SK-N-SH (cell line): ENCODE data around the gene TRAF4. TPM values are rescaled to one million over a fixed set of nuclear protein-coding genes. Genes with fewer than 3 reads are reported as not detected.

ENCODE experiments used
- CTCF ChIA-PET: fragments of 300-600, 350-600 bp; formaldehyde crosslinking; extraction: SDS; loops from one replicate; lab custom pipeline; 2021; lab: Yijun Ruan, JAX
- POLR2A ChIA-PET: fragments of 350-600 bp; sonication (Branson Sonifier 250); formaldehyde crosslinking; extraction: SDS; loops from one replicate; lab custom pipeline; 2020; ENCODE audit warnings: antibody characterized with exemption, inconsistent platforms; lab: Yijun Ruan, JAX
- DNase-seq: peaks from one replicate; pipeline ENCODE4 v3.0.0; 2012
- H2AFZ ChIP-seq: fragments of 200-600 bp; sonication (generic); 2 replicates; pipeline ENCODE4 v1.8.1; 2016; ENCODE audit warnings: antibody characterized with exemption, mild to moderate bottlenecking, low read depth
- H3F3A ChIP-seq: fragments of 200-600 bp; sonication (generic); replicated peaks from 2 replicates; pipeline ENCODE3; 2016; ENCODE audit warnings: antibody characterized with exemption, mild to moderate bottlenecking; ENCODE audit not compliant: insufficient read depth
- H3K27ac ChIP-seq, 2 experiments: fragments of 200-500 bp in 1 of 2; fragments of 200-600 bp in 1 of 2; sonication (Bioruptor generic) in 1 of 2; sonication (generic), shearing (Covaris generic) in 1 of 2; 2 replicates each; pipeline versions ENCODE4 v1.5.1 to v1.6.1; 2014 to 2016; ENCODE audit warnings: low read depth in 2 of 2, inconsistent platforms in 1 of 2, low read length in 1 of 2, mild to moderate bottlenecking in 1 of 2, mixed read lengths in 1 of 2
- H3K27me3 ChIP-seq: fragments of 200-600 bp; sonication (generic), shearing (Covaris generic); 2 replicates; pipeline ENCODE4 v1.6.1; 2016; ENCODE audit warnings: mixed run types; ENCODE audit not compliant: insufficient read depth
- H3K36me3 ChIP-seq, 2 experiments: fragments of 200-500 bp in 1 of 2; fragments of 200-600 bp in 1 of 2; sonication (Bioruptor generic) in 1 of 2; sonication (generic) in 1 of 2; replicated peaks in 1 of 2; 2 replicates each; pipeline versions ENCODE3 to v1.5.1; 2014 to 2016; ENCODE audit warnings: low read length in 1 of 2, mild to moderate bottlenecking in 1 of 2; ENCODE audit not compliant: insufficient read depth in 2 of 2, control insufficient read depth in 1 of 2
- H3K4me1 ChIP-seq, 2 experiments: fragments of 200-500 bp in 1 of 2; fragments of 200-600 bp in 1 of 2; sonication (Bioruptor generic) in 1 of 2; sonication (generic), shearing (Covaris generic) in 1 of 2; 2 replicates each; pipeline versions ENCODE4 v1.5.1 to v1.6.1; 2014 to 2016; ENCODE audit warnings: low read depth in 1 of 2, low read length in 1 of 2, mixed run types in 1 of 2; ENCODE audit not compliant: insufficient read depth in 2 of 2, control insufficient read depth in 1 of 2
- H3K4me2 ChIP-seq: fragments of 200-600 bp; sonication (generic), shearing (Covaris generic); 2 replicates; pipeline ENCODE4 v1.6.1; 2017; ENCODE audit warnings: mixed run types
- H3K4me3 ChIP-seq, 2 experiments: fragments of 200-500 bp in 1 of 2; fragments of 200-600 bp in 1 of 2; sonication (Bioruptor generic) in 1 of 2; sonication (generic), shearing (Covaris generic) in 1 of 2; 2 replicates each; pipeline versions ENCODE4 v1.5.1 to v1.8.1; 2014 to 2016; ENCODE audit warnings: low read depth in 2 of 2, inconsistent platforms in 1 of 2, low read length in 1 of 2, mild to moderate bottlenecking in 1 of 2, mixed read lengths in 1 of 2, moderate library complexity in 1 of 2
- H3K79me2 ChIP-seq: fragments of 200-600 bp; sonication (generic); 2 replicates; pipeline ENCODE4 v1.8.1; 2017; ENCODE audit warnings: mild to moderate bottlenecking; ENCODE audit not compliant: insufficient read depth
- H3K9ac ChIP-seq: fragments of 200-600 bp; sonication (generic); 2 replicates; pipeline ENCODE4 v1.6.1; 2017; ENCODE audit warnings: mixed run types
- H3K9me2 ChIP-seq: fragments of 200-600 bp; sonication (generic); 2 replicates; pipeline ENCODE4 v1.6.1; 2017; ENCODE audit warnings: mixed run types
- H3K9me3 ChIP-seq: fragments of 200-600 bp; sonication (generic); 2 replicates; pipeline ENCODE4 v1.6.1; 2017; ENCODE audit warnings: mixed run types, mild to moderate bottlenecking, moderate library complexity
- H4K20me1 ChIP-seq: fragments of 200-600 bp; sonication (generic); 2 replicates; pipeline ENCODE4 v1.6.1; 2017; ENCODE audit warnings: mild to moderate bottlenecking, mixed run types; ENCODE audit not compliant: insufficient read depth
- CHD2 ChIP-seq: fragments of 150-350 bp; IDR thresholded peaks from 2 replicates; pipeline ENCODE4 v1.6.1; 2018; ENCODE audit warnings: low read length; ENCODE audit not compliant: partially characterized antibody
- CTCF ChIP-seq: fragments of 200-600 bp; sonication (generic); IDR thresholded peaks from 2 replicates; pipeline ENCODE4 v1.6.1; 2017; ENCODE audit warnings: antibody characterized with exemption, mild to moderate bottlenecking, moderate library complexity
- ELF1 ChIP-seq: IDR thresholded peaks from 2 replicates; pipeline ENCODE4 v1.4.0; 2012
- EZH2phosphoT487 ChIP-seq: fragments of 200-600 bp; sonication (generic); IDR thresholded peaks from 2 replicates; pipeline ENCODE4 v1.6.1; 2017; ENCODE audit warnings: low read depth, mixed run types, mild to moderate bottlenecking, antibody characterized with exemption, moderate library complexity, borderline replicate concordance
- GATA2 ChIP-seq: sonication (generic); formaldehyde crosslinking; IDR thresholded peaks from 2 replicates; pipeline ENCODE4 v1.5.0; 2020; ENCODE audit warnings: mild to moderate bottlenecking, missing genetic modification reagents
- MAX ChIP-seq: IDR thresholded peaks from 2 replicates; pipeline ENCODE4 v1.4.0; 2012; ENCODE audit warnings: low read depth
- REST ChIP-seq: IDR thresholded peaks from 2 replicates; pipeline ENCODE4 v1.6.1; 2012; ENCODE audit warnings: mild to moderate bottlenecking, low read depth, low read length, moderate library complexity
- RXRA ChIP-seq: IDR thresholded peaks from 2 replicates; pipeline ENCODE4 v1.4.0; 2012; ENCODE audit warnings: low read depth, mild to moderate bottlenecking, borderline replicate concordance
- SMC3 ChIP-seq: IDR thresholded peaks from 2 replicates; pipeline ENCODE4 v1.6.1; 2012; ENCODE audit warnings: low read depth, low read length, improper control_type of control experiment
- TCF12 ChIP-seq: IDR thresholded peaks from 2 replicates; pipeline ENCODE4 v1.4.0; 2012
- USF1 ChIP-seq: IDR thresholded peaks from 2 replicates; pipeline ENCODE4 v1.4.0; 2012; ENCODE audit warnings: low read depth, borderline replicate concordance
- USF2 ChIP-seq: fragments of 150-350 bp; IDR thresholded peaks from 2 replicates; pipeline ENCODE4 v1.6.1; 2017; ENCODE audit warnings: antibody characterized with exemption, low read length, low read depth, borderline replicate concordance
- YY1 ChIP-seq: IDR thresholded peaks from 2 replicates; pipeline ENCODE4 v1.4.0; 2012; ENCODE audit warnings: low read depth, mild to moderate bottlenecking
- ZBTB33 ChIP-seq: IDR thresholded peaks from 2 replicates; pipeline ENCODE4 v1.4.0; 2012; ENCODE audit warnings: low read depth, borderline replicate concordance
- WGBS: methylation state at CpG from one replicate; pipeline ENCODE4 v1.1.6; 2017; ENCODE audit warnings: low lambda C conversion rate; 5-methylcytosine and 5-hydroxymethylcytosine counted together
- polyA plus RNA-seq, 3 experiments: library from polyadenylated mRNA; depleted of rRNA; stranded (reverse); fragments of >200 nt; gene quantifications; 2 replicates each; pipeline ENCODE4 v1.2.3, GENCODE V29; 2012

Gene TRAF4
- polyA plus RNA-seq, 1 of the 3 experiments (the other 2 are of a cell fraction) = 95.7 TPM

GRCh38 chr17:28700830-28701492, 42.9 kb upstream of the TRAF4 start:
- H3F3A ChIP-seq = no peaks in the 10 kb centered on the region
- H3K9me2 ChIP-seq = no peaks in the 10 kb centered on the region
- peaks cover 38 to 76% of the 10 kb centered on the region in 2 experiments for H3K36me3 ChIP-seq
- TF ChIP-seq YY1 = no peak
- TF ChIP-seq TCF12 = no peak
- TF ChIP-seq GATA2 = no peak
- no peak for TF ChIP-seq ZBTB33
- no peak for TF ChIP-seq SMC3
- no peak for TF ChIP-seq ELF1
- no peak for TF ChIP-seq CHD2
- TF ChIP-seq CTCF = no peak
- TF ChIP-seq MAX = no peak
- TF ChIP-seq USF1 = no peak
- TF ChIP-seq USF2 = no peak
- TF ChIP-seq REST = no peak
- TF ChIP-seq EZH2phosphoT487 = no peak
- no peak for TF ChIP-seq RXRA
- TF ChIP-seq, all 33 proteins: peak for 0
- no peak for DNase-seq
- Histone ChIP-seq H4K20me1 (no peaks in the 10 kb centered on the region), H3K27me3 (no peaks in the 10 kb centered on the region), H3K27ac (no peak overlapping the region), H2AFZ (no peak overlapping the region), H3K4me2 (no peak overlapping the region), H3K4me3 (no peak overlapping the region), H3K79me2 (no peaks in the 10 kb centered on the region), H3K4me1 (peaks cover 0 to 3% of the 10 kb centered on the region in 2 experiments; a peak in 1 of 4 replicates), H3K9me3 (no peaks in the 10 kb centered on the region), H3K9ac (no peak overlapping the region)
- WGBS = 93% methylated on average over 10 of the region's 10 CpGs
- ChIA-PET POLR2A (interaction anchor here (1.4 kb wide), 1 partner anchor 17 kb away, joined by 3 read pairs; no protein-coding TSS in a partner anchor), CTCF (interaction anchor here (1.3 to 1.5 kb wide), 2 partner anchors 18 to 49 kb away, joined by 4 read pairs; no protein-coding TSS in a partner anchor)
